Fibroblast of pulmonary artery (primary cell): ENCODE results near the gene ZSCAN10.

Experiments
- DNase-seq: peaks from one replicate; pipeline ENCODE4 v3.0.0-alpha.2; 2010; ENCODE audit warnings: low read depth
- H3K4me3 ChIP-seq: replicated peaks from 2 replicates; pipeline ENCODE4 v1.5.1; 2011; ENCODE audit warnings: low read depth, mild to moderate bottlenecking, control low read depth, low read length, moderate library complexity
- CTCF ChIP-seq: IDR thresholded peaks from 2 replicates; pipeline ENCODE4 v1.5.1; 2011; ENCODE audit warnings: mild to moderate bottlenecking, control low read depth, low read length, inconsistent platforms; ENCODE audit errors: missing control alignments

ZSCAN10 gene

GRCh38 chr16:3115561-3115960, 16.5 kb upstream of the ZSCAN10 start:
- no peak for DNase-seq
- no peak overlapping the region for H3K4me3 ChIP-seq
- no peak for TF ChIP-seq CTCF

- no peak for DNase-seq
- no peak for TF ChIP-seq CTCF
- no peak overlapping the region for H3K4me3 ChIP-seq
Observed at GRCh38 chr16:3115003-3115402, 15.9 kb upstream of the ZSCAN10 start.

- no peak for DNase-seq
- peak overlapping the region; percentile 90 for H3K4me3 ChIP-seq
- no peak for TF ChIP-seq CTCF
Observed at GRCh38 chr16:3113765-3114479, 14.8 kb upstream of the ZSCAN10 start.

GRCh38 chr16:3112881-3113574, 13.9 kb upstream of the ZSCAN10 start:
- peak overlapping the region; percentile 90 for H3K4me3 ChIP-seq
- TF ChIP-seq CTCF, result no peak
- peak; percentile 45 for DNase-seq

GRCh38 chr16:3112058-3112880, 13.2 kb upstream of the ZSCAN10 start, which contains the start of gene ZNF205:
ZNF205 (plus strand) TSS chr16:3112586; CDS start chr16:3113431, 845 bp downstream.
- DNase-seq, result peak; percentile 78

More at GRCh38 chr16:3112058-3112880, 13.2 kb upstream of the ZSCAN10 start, which contains the start of gene ZNF205:
- H3K4me3 ChIP-seq, result peak within 1 kb of the TSS; percentile 90
- no peak for TF ChIP-seq CTCF
